ENCODE measurements around the gene PRTG.
"Not testable (repeated sequence)": the region's sequence is repeated elsewhere in the genome, so short reads cannot be mapped to it uniquely, and the experiment has no call there.

Gene PRTG

DNA sequence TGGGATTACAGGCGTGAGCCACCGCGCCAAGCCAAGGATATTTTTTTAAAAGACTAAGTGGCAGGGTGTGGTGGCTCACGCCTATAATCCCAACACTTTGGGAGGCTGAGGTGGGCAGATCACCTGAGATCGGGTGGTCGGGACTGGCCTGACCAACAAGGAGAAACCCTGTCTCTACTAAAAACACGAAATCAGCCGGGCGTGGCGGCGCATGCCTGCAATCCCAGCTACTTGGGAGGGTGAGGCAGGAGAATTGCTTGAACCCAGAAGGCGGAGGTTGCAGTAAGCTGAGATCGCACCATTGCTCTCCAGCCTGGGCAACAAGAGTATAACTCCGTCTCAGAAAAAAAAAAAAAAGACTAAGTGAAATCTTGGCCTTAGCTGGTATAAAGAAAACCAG, 49.8 kb downstream of the PRTG start:
- not testable (repeated sequence) for H3K4me2 ChIP-seq (ENCODE audit: low read length)

DNA sequence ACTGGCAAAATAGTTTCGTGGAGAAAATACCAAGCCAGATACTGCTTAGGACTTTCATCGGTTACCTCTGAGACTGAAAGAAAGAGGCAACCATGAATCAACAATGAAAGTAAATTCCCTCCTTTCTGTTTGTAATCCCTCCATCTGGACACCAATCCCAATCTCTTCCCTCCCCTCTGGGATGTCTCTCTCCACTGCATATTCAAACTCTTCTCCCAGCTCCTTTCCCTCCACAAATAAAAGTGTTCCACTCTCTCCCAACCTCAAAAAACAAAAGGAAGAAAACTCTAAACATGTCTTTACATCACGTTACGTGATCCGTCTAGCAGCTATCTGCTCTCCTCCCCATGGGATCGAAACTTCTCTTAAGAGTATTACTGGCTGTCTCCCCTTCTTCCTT, 55.2 kb downstream of the PRTG start:
- Histone ChIP-seq H3K9me3 (replicated peaks; ENCODE audit: low read length) (no peaks in the 10 kb centered on the region), H3K4me2 (ENCODE audit: low read length) (no peak overlapping the region), H3K4me3 (ENCODE audit: low read length) (no peak overlapping the region), H3K36me3 (ENCODE audit: insufficient read depth, low read length) (no peaks in the 10 kb centered on the region), H3K4me1 (ENCODE audit: control insufficient read depth, insufficient read depth, low read length) (no peaks in the 10 kb centered on the region), H3K9ac (ENCODE audit: low read depth, low read length) (no peak overlapping the region), H3K27me3 (ENCODE audit: control insufficient read depth, insufficient read depth, low read length) (no peaks in the 10 kb centered on the region)

More for the DNA sequence above, 49.8 kb downstream of the PRTG start:
- not testable (repeated sequence) for H3K9me3 ChIP-seq (replicated peaks; ENCODE audit: low read length); H3K27me3 ChIP-seq (ENCODE audit: control insufficient read depth, insufficient read depth, low read length); H3K4me1 ChIP-seq (ENCODE audit: control insufficient read depth, insufficient read depth, low read length); H3K36me3 ChIP-seq (ENCODE audit: insufficient read depth, low read length); H3K9ac ChIP-seq (ENCODE audit: low read depth, low read length); H3K4me3 ChIP-seq (ENCODE audit: low read length)

GRCh38 chr15:55685286-55685685, 57.7 kb downstream of the PRTG start:
- Histone ChIP-seq H3K4me3 (ENCODE audit: low read length) (no peak overlapping the region), H3K36me3 (ENCODE audit: insufficient read depth, low read length) (no peaks in the 10 kb centered on the region), H3K4me1 (ENCODE audit: control insufficient read depth, insufficient read depth, low read length) (no peaks in the 10 kb centered on the region), H3K9me3 (replicated peaks; ENCODE audit: low read length) (no peaks in the 10 kb centered on the region), H3K4me2 (ENCODE audit: low read length) (no peak overlapping the region), H3K27me3 (ENCODE audit: control insufficient read depth, insufficient read depth, low read length) (no peaks in the 10 kb centered on the region), H3K9ac (ENCODE audit: low read depth, low read length) (no peak overlapping the region)

GRCh38 chr15:55683376-55683775, 59.6 kb downstream of the PRTG start:
- Histone ChIP-seq H3K4me1 (ENCODE audit: control insufficient read depth, insufficient read depth, low read length) (no peaks in the 10 kb centered on the region), H3K9ac (ENCODE audit: low read depth, low read length) (no peak overlapping the region), H3K36me3 (ENCODE audit: insufficient read depth, low read length) (no peaks in the 10 kb centered on the region), H3K4me2 (ENCODE audit: low read length) (no peak overlapping the region), H3K27me3 (ENCODE audit: control insufficient read depth, insufficient read depth, low read length) (no peaks in the 10 kb centered on the region), H3K4me3 (ENCODE audit: low read length) (no peak overlapping the region), H3K9me3 (replicated peaks; ENCODE audit: low read length) (no peaks in the 10 kb centered on the region)

DNA sequence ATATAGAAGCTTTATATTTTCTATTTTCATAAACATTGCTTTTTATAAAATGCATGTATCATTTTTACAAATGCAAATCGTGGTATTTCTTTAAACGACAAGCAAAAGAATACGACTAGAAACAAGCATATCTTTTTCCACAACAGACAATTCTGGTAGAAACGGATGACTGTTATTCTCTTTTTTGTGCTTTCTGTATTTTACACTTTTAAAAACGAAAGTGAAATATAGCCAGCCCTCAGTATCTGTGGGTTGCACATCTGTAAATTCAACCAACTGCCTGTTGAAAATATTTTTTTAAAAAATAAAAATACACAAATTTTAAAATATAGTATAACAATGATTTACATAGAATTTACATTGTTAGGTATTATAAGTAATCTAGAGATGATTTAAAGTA, 61.3 kb downstream of the PRTG start:
- Histone ChIP-seq H3K9ac (ENCODE audit: low read depth, low read length) (no peak overlapping the region), H3K36me3 (ENCODE audit: insufficient read depth, low read length) (no peaks in the 10 kb centered on the region), H3K4me1 (ENCODE audit: control insufficient read depth, insufficient read depth, low read length) (no peaks in the 10 kb centered on the region), H3K27me3 (ENCODE audit: control insufficient read depth, insufficient read depth, low read length) (no peaks in the 10 kb centered on the region), H3K9me3 (replicated peaks; ENCODE audit: low read length) (no peaks in the 10 kb centered on the region), H3K4me2 (ENCODE audit: low read length) (no peak overlapping the region), H3K4me3 (ENCODE audit: low read length) (no peak overlapping the region)

DNA sequence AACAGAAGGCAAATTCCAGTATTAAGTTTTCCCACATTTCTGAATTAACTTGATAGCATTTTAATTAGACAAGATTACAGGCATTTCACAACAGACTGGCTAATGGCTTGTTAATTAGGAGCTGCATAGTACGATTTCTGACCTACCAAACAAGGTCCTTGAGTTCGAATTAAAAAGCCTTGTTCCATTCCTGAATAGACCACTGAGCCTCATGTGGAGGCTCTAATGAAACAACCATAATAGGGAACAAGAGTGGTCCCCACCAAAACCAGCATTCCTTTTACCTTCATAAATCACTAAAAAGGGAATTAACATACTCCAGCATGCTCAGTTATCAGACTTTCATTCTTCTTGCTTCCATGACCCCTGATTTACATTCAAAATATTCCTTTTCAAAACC, 66.4 kb downstream of the PRTG start:
- Histone ChIP-seq H3K27me3 (ENCODE audit: control insufficient read depth, insufficient read depth, low read length) (no peaks in the 10 kb centered on the region), H3K4me2 (ENCODE audit: low read length) (no peak overlapping the region), H3K4me3 (ENCODE audit: low read length) (no peak overlapping the region), H3K9me3 (replicated peaks; ENCODE audit: low read length) (no peaks in the 10 kb centered on the region), H3K9ac (ENCODE audit: low read depth, low read length) (no peak overlapping the region), H3K4me1 (ENCODE audit: control insufficient read depth, insufficient read depth, low read length) (no peaks in the 10 kb centered on the region), H3K36me3 (ENCODE audit: insufficient read depth, low read length) (no peaks in the 10 kb centered on the region)

DNA sequence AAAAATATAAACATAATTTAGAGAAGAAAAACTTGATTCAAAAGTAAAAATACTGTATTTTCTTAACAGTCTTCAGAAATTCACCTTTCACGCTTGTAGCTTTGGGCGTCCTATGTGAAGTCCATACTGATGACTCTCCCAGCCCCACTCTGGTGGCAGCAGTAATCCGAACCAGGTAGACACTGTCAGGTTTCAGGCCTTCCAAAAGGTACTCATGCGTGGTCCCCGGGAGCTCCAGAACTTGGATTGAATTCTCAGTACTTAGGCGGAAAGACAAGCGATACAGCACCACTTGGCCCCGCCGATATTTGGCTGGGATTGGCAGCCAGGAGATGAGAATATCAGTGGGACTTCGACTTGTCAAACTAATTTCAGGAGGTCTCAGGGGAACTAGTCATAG, 69.7 kb downstream of the PRTG start:
- Histone ChIP-seq H3K4me2 (ENCODE audit: low read length) (no peak overlapping the region), H3K36me3 (ENCODE audit: insufficient read depth, low read length) (no peaks in the 10 kb centered on the region), H3K9me3 (replicated peaks; ENCODE audit: low read length) (no peaks in the 10 kb centered on the region), H3K27me3 (ENCODE audit: control insufficient read depth, insufficient read depth, low read length) (no peaks in the 10 kb centered on the region), H3K4me1 (ENCODE audit: control insufficient read depth, insufficient read depth, low read length) (no peaks in the 10 kb centered on the region), H3K4me3 (ENCODE audit: low read length) (no peak overlapping the region), H3K9ac (ENCODE audit: low read depth, low read length) (no peak overlapping the region)

DNA sequence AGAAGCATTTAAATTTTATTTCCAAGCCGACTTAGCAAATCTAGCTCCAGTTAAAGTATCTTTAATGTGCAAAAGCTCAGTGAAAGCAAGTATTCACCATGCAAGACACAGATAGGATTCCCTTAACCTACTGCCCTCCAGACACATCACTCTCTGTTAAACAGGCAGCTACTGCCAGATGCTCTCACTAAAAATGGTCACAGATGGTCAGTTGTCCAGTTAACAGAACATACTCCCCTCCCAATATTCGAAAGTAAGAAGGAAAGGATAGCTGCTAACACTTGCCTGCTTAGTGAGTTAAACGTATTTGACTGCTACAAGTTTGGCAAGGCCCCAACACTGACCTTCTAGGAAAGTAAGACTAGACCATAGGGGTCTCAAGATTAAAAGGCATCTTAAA, 73.7 kb downstream of the PRTG start:
- H3K4me1 ChIP-seq (ENCODE audit: control insufficient read depth, insufficient read depth, low read length), result no peaks in the 10 kb centered on the region
- no peak overlapping the region for H3K9ac ChIP-seq (ENCODE audit: low read depth, low read length)
- no peak overlapping the region for H3K4me2 ChIP-seq (ENCODE audit: low read length)
- H3K9me3 ChIP-seq (replicated peaks; ENCODE audit: low read length), result no peaks in the 10 kb centered on the region
- no peak overlapping the region for H3K4me3 ChIP-seq (ENCODE audit: low read length)
- no peaks in the 10 kb centered on the region for H3K36me3 ChIP-seq (ENCODE audit: insufficient read depth, low read length)
- H3K27me3 ChIP-seq (ENCODE audit: control insufficient read depth, insufficient read depth, low read length), result no peaks in the 10 kb centered on the region

DNA sequence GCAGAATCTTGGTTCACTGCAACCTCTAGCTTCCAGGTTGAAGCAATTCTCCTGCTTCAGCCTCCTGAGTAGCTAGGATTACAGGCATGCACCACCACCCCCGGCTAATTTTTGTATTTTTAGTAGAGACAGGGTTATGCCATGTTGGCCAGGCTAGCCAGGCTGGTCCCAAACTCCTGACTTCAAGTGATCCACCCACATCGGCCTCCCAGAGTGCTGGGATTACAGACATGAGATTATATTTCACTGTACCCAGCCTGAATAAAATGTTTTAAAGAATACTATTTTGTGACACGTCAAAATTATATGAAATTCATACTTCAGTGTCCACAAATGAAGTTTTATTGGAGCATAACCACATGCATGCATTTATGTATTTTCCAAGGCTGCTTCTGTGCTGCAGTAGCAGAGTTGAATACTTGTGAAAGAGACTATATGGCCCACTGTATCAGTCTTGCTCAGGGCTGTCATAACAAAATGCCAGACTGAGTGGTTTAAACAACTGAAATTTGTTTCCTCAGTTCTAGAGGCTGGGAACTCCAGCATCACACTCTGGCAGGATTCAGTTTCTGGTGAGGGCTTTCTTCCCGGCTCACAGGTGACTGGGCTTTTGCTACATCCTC, 77.2 kb downstream of the PRTG start:
- Histone ChIP-seq H3K9me3 (replicated peaks; ENCODE audit: low read length) (no peaks in the 10 kb centered on the region), H3K4me2 (ENCODE audit: low read length) (no peak overlapping the region)

DNA sequence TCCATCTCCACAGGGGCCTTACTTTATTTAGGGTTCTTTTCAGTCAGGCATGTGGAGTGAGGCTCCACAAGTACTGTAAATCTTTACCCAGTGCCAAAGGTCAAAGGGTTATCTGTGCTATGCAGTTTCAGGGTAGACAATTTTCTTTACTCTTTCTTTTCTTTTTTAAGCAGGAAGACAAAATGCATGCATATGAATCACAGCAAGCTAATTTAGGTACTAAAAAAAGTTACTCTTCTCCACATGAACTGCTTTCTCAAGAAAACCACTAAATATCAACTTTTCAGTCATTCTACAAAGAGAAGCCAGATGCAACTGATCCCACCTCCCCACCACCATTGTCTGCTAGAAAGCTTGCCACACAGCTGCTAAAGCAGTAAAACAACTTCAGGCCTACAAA, 81.5 kb downstream of the PRTG start:
- Histone ChIP-seq H3K27me3 (ENCODE audit: control insufficient read depth, insufficient read depth, low read length) (no peaks in the 10 kb centered on the region), H3K9me3 (replicated peaks; ENCODE audit: low read length) (no peaks in the 10 kb centered on the region), H3K36me3 (ENCODE audit: insufficient read depth, low read length) (no peaks in the 10 kb centered on the region), H3K4me3 (ENCODE audit: low read length) (no peak overlapping the region), H3K9ac (ENCODE audit: low read depth, low read length) (no peak overlapping the region), H3K4me2 (ENCODE audit: low read length) (no peak overlapping the region), H3K4me1 (ENCODE audit: control insufficient read depth, insufficient read depth, low read length) (no peaks in the 10 kb centered on the region)

More for the DNA sequence above, 77.2 kb downstream of the PRTG start:
- H3K9ac ChIP-seq (ENCODE audit: low read depth, low read length), result no peak overlapping the region
- no peaks in the 10 kb centered on the region for H3K36me3 ChIP-seq (ENCODE audit: insufficient read depth, low read length)
- H3K4me3 ChIP-seq (ENCODE audit: low read length), result no peak overlapping the region
- no peaks in the 10 kb centered on the region for H3K27me3 ChIP-seq (ENCODE audit: control insufficient read depth, insufficient read depth, low read length)
- H3K4me1 ChIP-seq (ENCODE audit: control insufficient read depth, insufficient read depth, low read length), result no peaks in the 10 kb centered on the region

- H3K27me3 ChIP-seq (ENCODE audit: control insufficient read depth, insufficient read depth, low read length), result no peaks in the 10 kb centered on the region
- H3K36me3 ChIP-seq (ENCODE audit: insufficient read depth, low read length), result no peaks in the 10 kb centered on the region
- H3K9ac ChIP-seq (ENCODE audit: low read depth, low read length), result no peak overlapping the region
- no peak overlapping the region for H3K4me2 ChIP-seq (ENCODE audit: low read length)
- no peaks in the 10 kb centered on the region for H3K4me1 ChIP-seq (ENCODE audit: control insufficient read depth, insufficient read depth, low read length)
- H3K9me3 ChIP-seq (replicated peaks; ENCODE audit: low read length), result no peaks in the 10 kb centered on the region
- H3K4me3 ChIP-seq (ENCODE audit: low read length), result no peak overlapping the region
These were observed 82.8 kb downstream of the PRTG start for GRCh38 chr15:55660153-55660552.

GRCh38 chr15:55659481-55659880, 83.5 kb downstream of the PRTG start:
- Histone ChIP-seq H3K9ac (ENCODE audit: low read depth, low read length) (no peak overlapping the region), H3K4me2 (ENCODE audit: low read length) (no peak overlapping the region), H3K4me3 (ENCODE audit: low read length) (no peak overlapping the region), H3K36me3 (ENCODE audit: insufficient read depth, low read length) (no peaks in the 10 kb centered on the region), H3K4me1 (ENCODE audit: control insufficient read depth, insufficient read depth, low read length) (peaks cover 4% of the 10 kb centered on the region), H3K27me3 (ENCODE audit: control insufficient read depth, insufficient read depth, low read length) (no peaks in the 10 kb centered on the region), H3K9me3 (replicated peaks; ENCODE audit: low read length) (no peaks in the 10 kb centered on the region)
